Lower leg skin (tissue), 4 donors: ENCODE results near the gene MYB. TPM values are rescaled to one million over a fixed set of nuclear protein-coding genes. Genes with fewer than 3 reads are reported as not detected.

Experiments used
- DNase-seq, 2 donors: peaks; one replicate each; pipeline ENCODE4 v3.0.0-alpha.2; 2019; ENCODE audit warnings: low spot score in 2 of 2
- H3K4me3 ChIP-seq: fragments of 200-600 bp; sonication (generic); 2 replicates; pipeline ENCODE4 v1.5.1; 2017; ENCODE audit warnings: mild to moderate bottlenecking, low read depth; ENCODE audit not compliant: poor library complexity, severe bottlenecking
- CTCF ChIP-seq, 3 donors: fragments of 450-650 bp; IDR thresholded peaks; one replicate each; pipeline ENCODE4 v1.5.1; 2016; ENCODE audit warnings: antibody characterized with exemption in 3 of 3, mild to moderate bottlenecking in 3 of 3, moderate library complexity in 2 of 3
- POLR2A ChIP-seq, 2 donors: fragments of 450-650 bp; IDR thresholded peaks; one replicate each; pipeline ENCODE4 v1.6.1; 2016 to 2017; ENCODE audit warnings: antibody characterized with exemption in 2 of 2, mild to moderate bottlenecking in 1 of 2, moderate library complexity in 1 of 2
- WGBS, 2 donors: methylation state at CpG; one replicate each; pipeline ENCODE4 v1.1.5; 2018; 5-methylcytosine and 5-hydroxymethylcytosine counted together
- intact Hi-C: fragments of 100-400 bp; cut with DNase I; formaldehyde crosslinking; loops from one replicate; pipeline ENCODE4 v1.15.0; 2023; ENCODE audit warnings: low total_unique reads
- total RNA-seq, 4 donors: library from RNA; depleted of rRNA; stranded (reverse); fragments of >200 nt; gene quantifications; one replicate each; pipeline ENCODE4 v1.1.0, GENCODE V29; 2016

Gene MYB
- 1 to 10 TPM; 7.4 to 8.6 (median 7.5) TPM for total RNA-seq

- no peak for DNase-seq
These were observed at the start of gene MYB for GRCh38 chr6:135180542-135181332. Gene MYB, plus strand, starts transcription at chr6:135181308. Its CDS starts 206 bp downstream, at chr6:135181514.

GRCh38 chr6:135132776-135133175 is 48.3 kb upstream of the MYB start:
- intact Hi-C loops = loop anchor here (10.0 kb wide), 1 partner anchor 292 kb away; no protein-coding TSS in a partner anchor
- TF ChIP-seq CTCF (IDR thresholded peaks at IDR 0.05) = no peak
- TF ChIP-seq POLR2A (IDR thresholded peaks at IDR 0.05) = no peak
- WGBS, 2 donors = 92 to 93% methylated on average over 2 of the region's 2 CpGs

More at GRCh38 chr6:135180542-135181332, at the start of gene MYB:
- intact Hi-C loops = no loop called here
- 1% methylated on average over 52 to 61 of the region's 75 CpGs for WGBS, 2 donors
- TF ChIP-seq POLR2A (IDR thresholded peaks at IDR 0.05) (no peak), CTCF (IDR thresholded peaks at IDR 0.05) (no peak)
- H3K4me3 ChIP-seq = peak within 1 kb of the TSS; percentile 51

GRCh38 chr6:135135835-135136234 is 45.3 kb upstream of the MYB start:
- intact Hi-C loops = loop anchor here (10.0 kb wide), 1 partner anchor 289 kb away; no protein-coding TSS in a partner anchor
- H3K4me3 ChIP-seq = no peak overlapping the region
- TF ChIP-seq POLR2A (IDR thresholded peaks at IDR 0.05) (no peak), CTCF (IDR thresholded peaks at IDR 0.05) (no peak)
- 89 to 98% methylated on average over 4 of the region's 4 CpGs for WGBS, 2 donors
- no peak for DNase-seq

More at GRCh38 chr6:135132776-135133175, 48.3 kb upstream of the MYB start:
- H3K4me3 ChIP-seq = no peak overlapping the region
- no peak for DNase-seq

GRCh38 chr6:135137826-135138225 is 43.3 kb upstream of the MYB start:
- intact Hi-C loops = loop anchor here (10.0 kb wide), 1 partner anchor 287 kb away; no protein-coding TSS in a partner anchor
- DNase-seq = no peak
- no peak overlapping the region for H3K4me3 ChIP-seq
- TF ChIP-seq POLR2A (IDR thresholded peaks at IDR 0.05) (no peak), CTCF (IDR thresholded peaks at IDR 0.05) (no peak)
- 42 to 45% methylated on average over 1 of the region's 1 CpG for WGBS, 2 donors

GRCh38 chr6:135141182-135141581 is 39.9 kb upstream of the MYB start:
- DNase-seq = no peak
- TF ChIP-seq POLR2A (IDR thresholded peaks at IDR 0.05) (no peak), CTCF (IDR thresholded peaks at IDR 0.05) (no peak)
- H3K4me3 ChIP-seq = no peak overlapping the region
- WGBS, 2 donors = 77 to 82% methylated on average over 4 of the region's 4 CpGs
- intact Hi-C loops = no loop called here
